Measurements from ENCODE around the gene TM7SF3.

TM7SF3 gene

DNA sequence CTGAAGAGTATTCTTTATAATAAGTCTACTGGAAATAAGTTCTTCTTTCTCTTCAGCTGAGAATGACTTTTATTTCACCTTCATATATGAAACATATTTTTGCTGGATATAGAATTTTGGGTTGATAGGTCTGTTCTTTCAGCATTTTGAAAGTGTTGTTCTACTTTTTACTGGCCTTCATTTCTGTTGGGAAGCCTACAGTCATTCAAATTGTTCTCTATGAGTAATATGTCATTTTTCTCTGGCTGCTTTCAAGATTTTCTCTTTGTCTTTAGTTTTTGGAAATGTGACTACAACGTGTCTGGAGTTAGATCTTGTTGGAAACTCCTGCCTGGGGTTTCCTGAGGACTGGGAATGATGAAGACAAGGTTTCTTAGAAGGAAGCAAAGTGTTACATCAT, 65.9 kb downstream of the TM7SF3 start:
- DNase-seq (ENCODE audit: low spot score), result no peak
- ChIA-PET CTCF (no interaction called here), POLR2A (ENCODE audit: low non-redundant PET) (no interaction called here)
- H3K27ac ChIP-seq, result no peak overlapping the region
- no peak for TF ChIP-seq CTCF (conservative IDR thresholded peaks at IDR 0.05; ENCODE audit: low read depth)

- TF ChIP-seq CTCF (conservative IDR thresholded peaks at IDR 0.05; ENCODE audit: low read depth), result no peak
- H3K27ac ChIP-seq, result no peak overlapping the region
- CTCF ChIA-PET, result no interaction called here
- POLR2A ChIA-PET (ENCODE audit: low non-redundant PET), result no interaction called here
- no peak for DNase-seq (ENCODE audit: low spot score)
Measured at GRCh38 chr12:26941215-26941594, 73.0 kb downstream of the TM7SF3 start.

GRCh38 chr12:26940516-26941214, 73.5 kb downstream of the TM7SF3 start:
- no peak overlapping the region for H3K27ac ChIP-seq
- POLR2A ChIA-PET (ENCODE audit: low non-redundant PET), result no interaction called here
- no peak for TF ChIP-seq CTCF (conservative IDR thresholded peaks at IDR 0.05; ENCODE audit: low read depth)
- CTCF ChIA-PET, result no interaction called here
- DNase-seq (ENCODE audit: low spot score), result no peak

DNA sequence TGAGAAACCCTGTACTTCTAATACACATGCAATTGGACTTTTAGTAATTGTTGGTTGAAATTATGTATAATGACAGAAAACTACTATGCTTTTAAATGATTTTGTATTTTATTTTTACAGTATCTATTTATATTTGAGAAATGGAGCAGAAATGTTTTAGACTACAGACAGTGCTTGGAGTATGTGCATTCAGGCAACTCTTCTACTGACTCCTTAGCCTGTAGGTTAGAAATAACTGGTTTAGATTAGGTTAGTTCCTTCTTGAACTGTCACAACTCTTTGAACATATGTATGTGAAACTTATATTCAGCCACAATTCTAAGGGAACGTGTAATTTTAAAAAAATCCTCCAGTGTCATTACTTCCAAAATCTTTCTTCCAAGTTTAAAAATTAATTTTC, 74.2 kb downstream of the TM7SF3 start:
- no peak overlapping the region for H3K27ac ChIP-seq
- ChIA-PET POLR2A (ENCODE audit: low non-redundant PET) (no interaction called here), CTCF (interaction anchor here (0.6 kb wide), 1 partner anchor 47 kb away, joined by 3 read pairs; no protein-coding TSS in a partner anchor)
- no peak for TF ChIP-seq CTCF (conservative IDR thresholded peaks at IDR 0.05; ENCODE audit: low read depth)
- DNase-seq (ENCODE audit: low spot score), result no peak

DNA sequence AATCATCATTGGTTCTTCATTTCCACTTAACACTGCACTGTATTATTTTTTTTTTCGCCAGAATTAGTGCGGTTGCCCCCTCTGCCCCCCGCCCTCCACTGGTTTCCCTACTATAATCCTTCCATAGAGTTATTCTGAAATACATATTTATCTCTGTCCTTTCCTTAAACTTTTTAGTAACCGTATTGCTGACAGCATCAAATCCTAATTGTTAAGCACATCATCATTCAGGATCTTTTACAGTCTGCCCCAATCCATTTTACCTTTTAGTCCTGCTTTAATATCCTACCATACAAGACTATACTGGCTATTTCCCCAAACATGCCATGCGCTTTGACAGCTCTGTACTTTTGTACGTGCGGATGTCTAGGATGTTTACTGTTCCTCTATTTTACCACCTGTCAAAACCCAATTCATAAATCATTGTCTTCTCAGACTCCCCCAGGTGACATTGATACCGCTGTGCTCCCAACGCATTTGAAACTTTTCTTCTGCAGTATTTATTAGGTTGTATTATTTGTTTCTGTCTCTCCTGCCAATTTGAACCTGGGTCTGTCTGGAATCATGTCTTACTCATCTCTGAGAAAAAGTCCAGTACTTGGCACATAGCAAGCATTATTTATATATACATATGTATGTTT, 74.9 kb downstream of the TM7SF3 start:
- ChIA-PET POLR2A (ENCODE audit: low non-redundant PET) (no interaction called here), CTCF (interaction anchor here (0.6 kb wide), 1 partner anchor 48 kb away, joined by 3 read pairs; no protein-coding TSS in a partner anchor)
- peak overlapping the region; percentile 93; the same call in 1 of the 2 replicates for H3K27ac ChIP-seq
- DNase-seq (ENCODE audit: low spot score), result no peak
- TF ChIP-seq CTCF (conservative IDR thresholded peaks at IDR 0.05; ENCODE audit: low read depth), result no peak

DNA sequence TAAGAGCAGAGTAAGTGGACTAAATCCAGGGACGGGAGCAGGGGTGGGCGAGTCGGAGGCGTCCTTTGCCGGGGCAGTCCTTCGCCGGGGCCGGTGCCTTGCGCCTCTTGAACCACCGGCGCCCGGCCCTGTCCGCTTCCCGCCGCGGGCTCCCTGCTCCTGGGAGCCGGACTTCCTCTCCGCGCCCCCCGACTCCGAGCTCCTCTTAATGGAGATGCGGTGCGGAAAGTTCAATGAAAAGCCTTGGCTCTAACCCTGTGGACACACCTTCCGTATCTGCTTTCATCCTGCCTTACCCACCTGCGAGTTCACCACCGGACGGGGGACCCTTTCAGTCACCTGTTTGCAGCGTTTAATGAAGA, 75.5 kb downstream of the TM7SF3 start:
- ChIA-PET CTCF (interaction anchor here (0.6 kb wide), 1 partner anchor 376 kb away, joined by 4 read pairs; no protein-coding TSS in a partner anchor), POLR2A (ENCODE audit: low non-redundant PET) (no interaction called here)
- peak; percentile 18 for DNase-seq (ENCODE audit: low spot score)
- no peak for TF ChIP-seq CTCF (conservative IDR thresholded peaks at IDR 0.05; ENCODE audit: low read depth)
- peak overlapping the region; percentile 93 for H3K27ac ChIP-seq

All from RWPE1 (cell line).